PC-3 (cell line): Measurements from ENCODE around the gene MCF2L2.

ENCODE experiments used
- CTCF ChIP-seq: fragments of 300-600 bp; sonication (generic); conservative IDR thresholded peaks from 2 replicates; pipeline ENCODE4 v1.5.1; 2017; ENCODE audit warnings: antibody characterized with exemption, low read depth, mild to moderate bottlenecking, low read length
- EZH2 ChIP-seq: fragments of 300-600 bp; sonication (generic); IDR thresholded peaks from one replicate; pipeline ENCODE4 v1.6.1; 2017; ENCODE audit warnings: antibody characterized with exemption, mild to moderate bottlenecking, low read length; ENCODE audit not compliant: unreplicated experiment

GRCh38 chr3:183434503-183434902 lies 6.1 kb upstream of the MCF2L2 start:
- TF ChIP-seq CTCF (no peak), EZH2 (no peak)
